ENCODE results near the gene ASPSCR1. TPM values are rescaled to one million over a fixed set of nuclear protein-coding genes. Genes with fewer than 3 reads are reported as not detected.

The ASPSCR1 gene
- total RNA-seq (10 to 100 TPM; 38.1 to 40.1 TPM), total RNA-seq (32.2 to 44.6 reads per million in 2 donors)

GRCh38 chr17:81977211-81977808 lies at the start of gene ASPSCR1:
ASPSCR1 (plus strand) TSS chr17:81977629; CDS start chr17:81977647, 18 bp downstream.
- peak within 1 kb of the TSS; percentile 97 for H3K4me3 Mint-ChIP-seq
- peak; percentile 86 to 94 (median 87) for DNase-seq
- H3K27ac Mint-ChIP-seq, result peak within 1 kb of the TSS; percentile 96
- peaks cover 18% of the 10 kb centered on the region for H3K4me1 Mint-ChIP-seq
- no peaks in the 10 kb centered on the region for H3K27me3 Mint-ChIP-seq
- ATAC-seq, result peak; percentile 95
- no peaks in the 10 kb centered on the region for H3K36me3 Mint-ChIP-seq (ENCODE audit: low read depth)
- H3K9me3 ChIP-seq (ENCODE audit: control insufficient read depth, low read length, poor library complexity, severe bottlenecking), result no peaks in the 10 kb centered on the region

- Mint-ChIP-seq H3K27ac (peak within 1 kb of the TSS; percentile 93), H3K4me3 (peak within 1 kb of the TSS; percentile 88), H3K36me3 (ENCODE audit: low read depth) (no peaks in the 10 kb centered on the region), H3K27me3 (peaks cover 16% of the 10 kb centered on the region), H3K4me1 (peaks cover 20% of the 10 kb centered on the region)
- peak; percentile 83 to 88 (median 86) for DNase-seq
- H3K9me3 ChIP-seq (ENCODE audit: control insufficient read depth, low read length, poor library complexity, severe bottlenecking), result no peaks in the 10 kb centered on the region
- peak; percentile 73 for ATAC-seq
These were observed 49.5 kb upstream of the ASPSCR1 start, which contains the start of gene MAFG for GRCh38 chr17:81927653-81928543. MAFG (minus strand) TSS chr17:81927735; CDS start chr17:81923185, 4,550 bp downstream.

GRCh38 chr17:81928544-81929252 lies 48.7 kb upstream of the ASPSCR1 start:
- no peak for DNase-seq
- Mint-ChIP-seq H3K36me3 (ENCODE audit: low read depth) (no peaks in the 10 kb centered on the region), H3K4me1 (peaks cover 16% of the 10 kb centered on the region), H3K4me3 (peak overlapping the region; percentile 80), H3K27ac (no peak overlapping the region), H3K27me3 (peaks cover 20% of the 10 kb centered on the region)
- ATAC-seq, result no peak
- no peaks in the 10 kb centered on the region for H3K9me3 ChIP-seq (ENCODE audit: control insufficient read depth, low read length, poor library complexity, severe bottlenecking)

GRCh38 chr17:81929253-81930141 lies 47.9 kb upstream of the ASPSCR1 start:
- DNase-seq (no peak), ATAC-seq (no peak)
- no peak overlapping the region for H3K27ac Mint-ChIP-seq
- peaks cover 24% of the 10 kb centered on the region for H3K27me3 Mint-ChIP-seq
- H3K4me1 Mint-ChIP-seq, result peaks cover 13% of the 10 kb centered on the region
- peak overlapping the region; percentile 80 for H3K4me3 Mint-ChIP-seq
- no peaks in the 10 kb centered on the region for H3K9me3 ChIP-seq (ENCODE audit: control insufficient read depth, low read length, poor library complexity, severe bottlenecking)
- no peaks in the 10 kb centered on the region for H3K36me3 Mint-ChIP-seq (ENCODE audit: low read depth)

- Mint-ChIP-seq H3K4me1 (peaks cover 13% of the 10 kb centered on the region), H3K36me3 (ENCODE audit: low read depth) (no peaks in the 10 kb centered on the region), H3K27ac (no peak overlapping the region), H3K4me3 (peak overlapping the region; percentile 28), H3K27me3 (peaks cover 24% of the 10 kb centered on the region)
- DNase-seq (no peak), ATAC-seq (no peak)
- no peaks in the 10 kb centered on the region for H3K9me3 ChIP-seq (ENCODE audit: control insufficient read depth, low read length, poor library complexity, severe bottlenecking)
These were observed 47.0 kb upstream of the ASPSCR1 start for GRCh38 chr17:81930142-81931125.

GRCh38 chr17:81931189-81931556 lies 46.3 kb upstream of the ASPSCR1 start:
- peaks cover 24% of the 10 kb centered on the region for H3K27me3 Mint-ChIP-seq
- ATAC-seq, result no peak
- no peaks in the 10 kb centered on the region for H3K9me3 ChIP-seq (ENCODE audit: control insufficient read depth, low read length, poor library complexity, severe bottlenecking)
- H3K4me3 Mint-ChIP-seq, result no peak overlapping the region
- H3K36me3 Mint-ChIP-seq (ENCODE audit: low read depth), result no peaks in the 10 kb centered on the region
- DNase-seq, result no peak
- H3K27ac Mint-ChIP-seq, result no peak overlapping the region
- peaks cover 9% of the 10 kb centered on the region for H3K4me1 Mint-ChIP-seq

GRCh38 chr17:81931557-81932332 lies 45.7 kb upstream of the ASPSCR1 start:
- no peaks in the 10 kb centered on the region for H3K9me3 ChIP-seq (ENCODE audit: control insufficient read depth, low read length, poor library complexity, severe bottlenecking)
- Mint-ChIP-seq H3K27ac (no peak overlapping the region), H3K4me1 (peaks cover 5% of the 10 kb centered on the region), H3K36me3 (ENCODE audit: low read depth) (no peaks in the 10 kb centered on the region), H3K4me3 (no peak overlapping the region), H3K27me3 (peaks cover 24% of the 10 kb centered on the region)
- no peak for DNase-seq
- ATAC-seq, result no peak

- DNase-seq (no peak), ATAC-seq (no peak)
- H3K9me3 ChIP-seq (ENCODE audit: control insufficient read depth, low read length, poor library complexity, severe bottlenecking), result no peaks in the 10 kb centered on the region
- Mint-ChIP-seq H3K4me3 (no peak overlapping the region), H3K27ac (no peak overlapping the region), H3K27me3 (peaks cover 24% of the 10 kb centered on the region), H3K36me3 (ENCODE audit: low read depth) (no peaks in the 10 kb centered on the region), H3K4me1 (peaks cover 6% of the 10 kb centered on the region)
These were observed 45.0 kb upstream of the ASPSCR1 start for GRCh38 chr17:81932333-81932983.

- H3K9me3 ChIP-seq (ENCODE audit: control insufficient read depth, low read length, poor library complexity, severe bottlenecking), result no peaks in the 10 kb centered on the region
- Mint-ChIP-seq H3K36me3 (ENCODE audit: low read depth) (no peaks in the 10 kb centered on the region), H3K27ac (no peak overlapping the region), H3K4me3 (no peak overlapping the region), H3K4me1 (peaks cover 10% of the 10 kb centered on the region), H3K27me3 (peaks cover 28% of the 10 kb centered on the region)
- ATAC-seq, result no peak
- no peak for DNase-seq
These were observed 44.2 kb upstream of the ASPSCR1 start for GRCh38 chr17:81933178-81933699.

GRCh38 chr17:81934098-81934757 lies 43.2 kb upstream of the ASPSCR1 start:
- ATAC-seq (no peak), DNase-seq (no peak)
- no peak overlapping the region for H3K27ac Mint-ChIP-seq
- H3K36me3 Mint-ChIP-seq (ENCODE audit: low read depth), result no peaks in the 10 kb centered on the region
- no peak overlapping the region for H3K4me3 Mint-ChIP-seq
- H3K27me3 Mint-ChIP-seq, result peaks cover 28% of the 10 kb centered on the region
- no peaks in the 10 kb centered on the region for H3K9me3 ChIP-seq (ENCODE audit: control insufficient read depth, low read length, poor library complexity, severe bottlenecking)
- peaks cover 8% of the 10 kb centered on the region for H3K4me1 Mint-ChIP-seq

All from T-helper 17 cell (primary cell).